Measurements from ENCODE around the gene DCDC1. TPM values are rescaled to one million over a fixed set of nuclear protein-coding genes. Genes with fewer than 3 reads are reported as not detected.

DCDC1 gene
- total RNA-seq, 2 experiments from 2014 or later, result not detected

- Mint-ChIP-seq H3K9me3 (no peaks in the 10 kb centered on the region), H3K27me3 (peaks cover 2% of the 10 kb centered on the region), H3K36me3 (no peaks in the 10 kb centered on the region), H3K4me1 (no peaks in the 10 kb centered on the region), H3K4me3 (no peak overlapping the region), H3K27ac (no peak overlapping the region)
- DNase-seq (no peak), ATAC-seq (ENCODE audit: low read depth) (no peak)
- POLR2A ChIA-PET, result no interaction called here
Measured at GRCh38 chr11:31237819-31238760, 131.4 kb downstream of the DCDC1 start.

- Mint-ChIP-seq H3K4me3 (no peak overlapping the region), H3K9me3 (no peaks in the 10 kb centered on the region), H3K27ac (no peak overlapping the region), H3K27me3 (peaks cover 2% of the 10 kb centered on the region), H3K36me3 (no peaks in the 10 kb centered on the region), H3K4me1 (no peaks in the 10 kb centered on the region)
- POLR2A ChIA-PET, result no interaction called here
- no peak for DNase-seq
- no peak for ATAC-seq (ENCODE audit: low read depth)
Measured at GRCh38 chr11:31236143-31236542, 133.4 kb downstream of the DCDC1 start.

- POLR2A ChIA-PET, result no interaction called here
- Mint-ChIP-seq H3K4me1 (no peaks in the 10 kb centered on the region), H3K9me3 (no peaks in the 10 kb centered on the region), H3K27me3 (peaks cover 2% of the 10 kb centered on the region), H3K4me3 (no peak overlapping the region), H3K36me3 (no peaks in the 10 kb centered on the region), H3K27ac (no peak overlapping the region)
- no peak for DNase-seq
- ATAC-seq (ENCODE audit: low read depth), result no peak
Measured at GRCh38 chr11:31233425-31233824, 136.1 kb downstream of the DCDC1 start.

GRCh38 chr11:31231601-31232000 is 137.9 kb downstream of the DCDC1 start:
- H3K4me3 Mint-ChIP-seq, result no peak overlapping the region
- POLR2A ChIA-PET, result no interaction called here
- DNase-seq (no peak), ATAC-seq (ENCODE audit: low read depth) (no peak)
- no peaks in the 10 kb centered on the region for H3K4me1 Mint-ChIP-seq
- peaks cover 2% of the 10 kb centered on the region for H3K27me3 Mint-ChIP-seq
- H3K9me3 Mint-ChIP-seq, result no peaks in the 10 kb centered on the region
- H3K27ac Mint-ChIP-seq, result no peak overlapping the region
- H3K36me3 Mint-ChIP-seq, result no peaks in the 10 kb centered on the region

- H3K27ac Mint-ChIP-seq, result no peak overlapping the region
- no peaks in the 10 kb centered on the region for H3K4me1 Mint-ChIP-seq
- no peaks in the 10 kb centered on the region for H3K36me3 Mint-ChIP-seq
- DNase-seq (no peak), ATAC-seq (ENCODE audit: low read depth) (no peak)
- no peaks in the 10 kb centered on the region for H3K9me3 Mint-ChIP-seq
- peaks cover 3% of the 10 kb centered on the region for H3K27me3 Mint-ChIP-seq
- H3K4me3 Mint-ChIP-seq, result no peak overlapping the region
- POLR2A ChIA-PET, result no interaction called here
Measured at GRCh38 chr11:31218847-31219246, 150.7 kb downstream of the DCDC1 start.

GRCh38 chr11:31214372-31214771 is 155.2 kb downstream of the DCDC1 start:
- Mint-ChIP-seq H3K27me3 (peaks cover 5% of the 10 kb centered on the region), H3K36me3 (no peaks in the 10 kb centered on the region), H3K4me3 (no peak overlapping the region), H3K4me1 (no peaks in the 10 kb centered on the region), H3K27ac (no peak overlapping the region), H3K9me3 (no peaks in the 10 kb centered on the region)
- POLR2A ChIA-PET, result no interaction called here
- ATAC-seq (ENCODE audit: low read depth), result no peak
- no peak for DNase-seq

- no peak for ATAC-seq (ENCODE audit: low read depth)
- POLR2A ChIA-PET, result no interaction called here
- DNase-seq, result no peak
- Mint-ChIP-seq H3K4me3 (no peak overlapping the region), H3K9me3 (no peaks in the 10 kb centered on the region), H3K27me3 (peaks cover 6% of the 10 kb centered on the region), H3K36me3 (no peaks in the 10 kb centered on the region), H3K27ac (no peak overlapping the region), H3K4me1 (no peaks in the 10 kb centered on the region)
Measured at GRCh38 chr11:31199378-31199777, 170.2 kb downstream of the DCDC1 start.

GRCh38 chr11:31173926-31174680 is 195.4 kb downstream of the DCDC1 start:
- Mint-ChIP-seq H3K9me3 (peaks cover 1% of the 10 kb centered on the region), H3K27ac (no peak overlapping the region), H3K27me3 (no peaks in the 10 kb centered on the region), H3K36me3 (no peaks in the 10 kb centered on the region), H3K4me3 (no peak overlapping the region), H3K4me1 (no peaks in the 10 kb centered on the region)
- POLR2A ChIA-PET, result no interaction called here
- DNase-seq (no peak), ATAC-seq (ENCODE audit: low read depth) (no peak)

- Mint-ChIP-seq H3K4me3 (no peak overlapping the region), H3K36me3 (no peaks in the 10 kb centered on the region), H3K27ac (no peak overlapping the region), H3K9me3 (no peaks in the 10 kb centered on the region), H3K27me3 (peaks cover 3% of the 10 kb centered on the region), H3K4me1 (no peaks in the 10 kb centered on the region)
- POLR2A ChIA-PET, result no interaction called here
- DNase-seq (no peak), ATAC-seq (ENCODE audit: low read depth) (no peak)
Measured at GRCh38 chr11:31160504-31161422, 208.8 kb downstream of the DCDC1 start.

- H3K4me1 Mint-ChIP-seq, result no peaks in the 10 kb centered on the region
- no peak for ATAC-seq (ENCODE audit: low read depth)
- H3K27ac Mint-ChIP-seq, result no peak overlapping the region
Measured at GRCh38 chr11:31150841-31151240, 218.7 kb downstream of the DCDC1 start.

GRCh38 chr11:31150011-31150410 is 219.5 kb downstream of the DCDC1 start:
- ATAC-seq (ENCODE audit: low read depth) (no peak), DNase-seq (no peak)
- Mint-ChIP-seq H3K4me3 (no peak overlapping the region), H3K9me3 (no peaks in the 10 kb centered on the region), H3K36me3 (no peaks in the 10 kb centered on the region), H3K27me3 (no peaks in the 10 kb centered on the region), H3K27ac (no peak overlapping the region), H3K4me1 (no peaks in the 10 kb centered on the region)
- POLR2A ChIA-PET, result no interaction called here

More at GRCh38 chr11:31150841-31151240, 218.7 kb downstream of the DCDC1 start:
- no peaks in the 10 kb centered on the region for H3K36me3 Mint-ChIP-seq
- no peaks in the 10 kb centered on the region for H3K27me3 Mint-ChIP-seq
- POLR2A ChIA-PET, result no interaction called here
- no peaks in the 10 kb centered on the region for H3K9me3 Mint-ChIP-seq
- no peak overlapping the region for H3K4me3 Mint-ChIP-seq
- DNase-seq, result no peak

- no peak for DNase-seq
- Mint-ChIP-seq H3K27me3 (peaks cover 3% of the 10 kb centered on the region), H3K4me3 (no peak overlapping the region), H3K9me3 (no peaks in the 10 kb centered on the region), H3K27ac (no peak overlapping the region), H3K36me3 (no peaks in the 10 kb centered on the region), H3K4me1 (no peaks in the 10 kb centered on the region)
- no peak for ATAC-seq (ENCODE audit: low read depth)
- POLR2A ChIA-PET, result no interaction called here
Measured at GRCh38 chr11:31141789-31142188, 227.8 kb downstream of the DCDC1 start.

GRCh38 chr11:31139479-31139878 is 230.1 kb downstream of the DCDC1 start:
- H3K36me3 Mint-ChIP-seq, result no peaks in the 10 kb centered on the region
- H3K27ac Mint-ChIP-seq, result no peak overlapping the region
- ATAC-seq (ENCODE audit: low read depth) (no peak), DNase-seq (no peak)
- H3K4me3 Mint-ChIP-seq, result no peak overlapping the region
- no peaks in the 10 kb centered on the region for H3K4me1 Mint-ChIP-seq
- peaks cover 3% of the 10 kb centered on the region for H3K27me3 Mint-ChIP-seq
- POLR2A ChIA-PET, result no interaction called here
- no peaks in the 10 kb centered on the region for H3K9me3 Mint-ChIP-seq
